ENCODE data around the gene FARP1. TPM values are rescaled to one million over a fixed set of nuclear protein-coding genes. Genes with fewer than 3 reads are reported as not detected.

The FARP1 gene
- total and polyA plus RNA-seq, 2 of the 13 experiments (the other 11 are each of a cell fraction or from before 2014, with no cell fraction given) = 70.6 to 126 TPM

DNA sequence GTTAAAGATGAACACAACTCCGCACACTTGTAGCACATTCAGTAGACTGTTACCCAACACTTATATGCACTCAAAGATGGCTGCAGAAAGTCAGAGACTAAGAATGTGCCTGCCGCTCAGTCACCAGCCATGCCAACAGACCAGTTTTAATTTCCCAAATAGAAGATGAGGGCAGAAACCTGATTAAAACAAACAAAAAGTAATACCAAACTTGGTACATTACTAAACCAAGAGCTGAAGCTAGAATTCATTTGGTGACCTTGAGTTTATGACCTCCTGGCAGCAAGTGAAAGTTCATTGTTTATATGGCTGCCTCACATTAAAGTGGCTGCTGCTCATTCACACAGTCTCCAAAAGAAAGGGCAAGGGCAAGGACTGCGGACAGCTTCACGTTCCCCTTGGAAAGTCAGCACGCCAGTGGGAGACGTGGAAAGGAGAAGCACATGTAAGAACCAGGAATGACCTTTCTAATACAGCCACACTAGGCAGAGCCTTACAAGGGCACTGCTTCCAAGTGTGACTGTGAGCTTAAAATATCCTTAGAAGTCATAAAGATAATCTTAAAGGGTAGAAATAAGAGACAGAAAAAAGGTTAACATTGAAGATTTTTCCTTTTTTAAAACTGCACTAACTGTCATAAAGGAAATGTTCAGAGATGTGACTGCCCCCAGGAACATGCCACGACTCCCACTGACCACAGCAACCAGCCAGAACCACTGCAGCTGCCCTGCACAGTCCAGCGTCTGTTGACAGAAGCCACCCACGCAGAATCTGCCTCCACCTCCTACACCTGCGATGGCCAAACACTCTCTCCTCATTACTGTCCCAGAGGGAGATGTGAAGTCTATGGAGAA lies 360.5 kb downstream of the FARP1 start (continued):
- TF ChIP-seq, protein P1, sequence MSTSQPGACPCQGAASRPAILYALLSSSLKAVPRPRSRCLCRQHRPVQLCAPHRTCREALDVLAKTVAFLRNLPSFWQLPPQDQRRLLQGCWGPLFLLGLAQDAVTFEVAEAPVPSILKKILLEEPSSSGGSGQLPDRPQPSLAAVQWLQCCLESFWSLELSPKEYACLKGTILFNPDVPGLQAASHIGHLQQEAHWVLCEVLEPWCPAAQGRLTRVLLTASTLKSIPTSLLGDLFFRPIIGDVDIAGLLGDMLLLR (CRISPR knock-in tag; IDR thresholded peaks at IDR 0.05) = no peak
- TF ChIP-seq ZBTB38 (CRISPR knock-in tag; IDR thresholded peaks at IDR 0.05) (0 out of 2 replicates have a peak, but pooled peaks have one; percentile 53), ZNF101 (CRISPR knock-in tag; IDR thresholded peaks at IDR 0.05; ENCODE audit: borderline replicate concordance, low read depth) (no peak)

DNA sequence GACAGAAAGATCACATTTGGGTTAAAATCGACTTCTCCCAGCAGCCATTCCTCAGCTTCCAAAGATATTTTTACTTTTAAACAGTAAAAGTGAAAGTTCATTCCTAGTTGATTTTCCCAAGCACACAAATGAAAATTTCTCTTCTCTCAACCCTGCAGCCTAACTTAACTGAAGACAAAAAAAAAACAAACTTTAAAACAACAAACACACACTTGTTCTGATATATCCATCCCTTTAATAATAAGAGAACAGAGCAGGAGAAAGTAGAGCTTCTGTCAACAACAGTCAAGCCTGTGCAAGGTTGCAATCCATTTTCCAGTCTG lies 361.1 kb downstream of the FARP1 start:
- Histone ChIP-seq H2AFZ (ENCODE audit: low read length) (no peak overlapping the region), H3K4me2 (ENCODE audit: low read depth, low read length) (0 out of 2 replicates have a peak overlapping the region, but pooled peaks have one; percentile 10), H3K36me3 (replicated peaks in 1 of 2; ENCODE audit: control insufficient read depth in 1 of 2, insufficient read depth in 2 of 2, low read length in 2 of 2) (peaks cover 3 to 20% of the 10 kb centered on the region in 2 experiments; a peak in 4 of 5 replicates), H3K79me2 (ENCODE audit: insufficient read depth, low read length) (peaks cover 85% of the 10 kb centered on the region), H3K4me3 (replicated peaks in 1 of 3; ENCODE audit: insufficient read depth in 1 of 3, low read depth in 2 of 3, low read length in 3 of 3) (no peak overlapping the region), H3K9ac (ENCODE audit: insufficient read depth, low read depth, low read length) (no peak overlapping the region; the same call in 1 of the 2 replicates), H3K27me3 (ENCODE audit: control insufficient read depth in 1 of 2, insufficient read depth in 2 of 2, low read length in 2 of 2) (no peaks in the 10 kb centered on the region), H3K27ac (ENCODE audit: extremely low read length, insufficient read depth, low read length) (peak overlapping the region; percentile 45), H3K9me3 (ENCODE audit: low read length) (no peaks in the 10 kb centered on the region), H3K4me1 (ENCODE audit: insufficient read depth, low read length) (peaks cover 92% of the 10 kb centered on the region), H4K20me1 (ENCODE audit: insufficient read depth, low read length) (peaks cover 16% of the 10 kb centered on the region)
- ATAC-seq (no peak), FAIRE-seq (no peak), DNase-seq (ENCODE audit: low spot score) (no peak)
- ChIA-PET CTCF (ENCODE audit: low intra/inter-chr PET ratio, low total read pairs) (no interaction called here), POLR2A (interaction anchor here (0.7 to 2.0 kb wide), 3 partner anchors 8 to 74 kb away, joined by 3 to 5 read pairs (median 4); no protein-coding TSS in a partner anchor)
- BruUV-seq (replicated peaks) = no TSS peak
- in situ Hi-C loops (cut with HindIII; ENCODE audit: extremely low pct_ligation_motif_present, low pct_unique_long_range_greater_than_20kb) = no loop called here
- no peak for TF ChIP-seq POLR2AphosphoS2 (IDR thresholded peaks at IDR 0.05; ENCODE audit: low read depth, low read length)
- TF ChIP-seq SMC3 (IDR thresholded peaks at IDR 0.05; ENCODE audit: low read length) = no peak
- TF ChIP-seq ZNF382 (CRISPR knock-in tag; IDR thresholded peaks at IDR 0.05; ENCODE audit: borderline replicate concordance) = no peak
- no peak for TF ChIP-seq PITX1 (CRISPR knock-in tag; IDR thresholded peaks at IDR 0.05)
- TF ChIP-seq, protein P2, sequence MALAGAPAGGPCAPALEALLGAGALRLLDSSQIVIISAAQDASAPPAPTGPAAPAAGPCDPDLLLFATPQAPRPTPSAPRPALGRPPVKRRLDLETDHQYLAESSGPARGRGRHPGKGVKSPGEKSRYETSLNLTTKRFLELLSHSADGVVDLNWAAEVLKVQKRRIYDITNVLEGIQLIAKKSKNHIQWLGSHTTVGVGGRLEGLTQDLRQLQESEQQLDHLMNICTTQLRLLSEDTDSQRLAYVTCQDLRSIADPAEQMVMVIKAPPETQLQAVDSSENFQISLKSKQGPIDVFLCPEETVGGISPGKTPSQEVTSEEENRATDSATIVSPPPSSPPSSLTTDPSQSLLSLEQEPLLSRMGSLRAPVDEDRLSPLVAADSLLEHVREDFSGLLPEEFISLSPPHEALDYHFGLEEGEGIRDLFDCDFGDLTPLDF (CRISPR knock-in tag; IDR thresholded peaks at IDR 0.05) = no peak
- no peak for TF ChIP-seq ZNF552 (CRISPR knock-in tag; IDR thresholded peaks at IDR 0.05; ENCODE audit: borderline replicate concordance)
- TF ChIP-seq ASH2L (IDR thresholded peaks at IDR 0.05; ENCODE audit: insufficient read length, low read depth, low read length) = no peak
- TF ChIP-seq DR1 (CRISPR knock-in tag; IDR thresholded peaks at IDR 0.05) = no peak
- no peak for TF ChIP-seq FOXA3 (CRISPR knock-in tag; IDR thresholded peaks at IDR 0.05)
- TF ChIP-seq ZNF484 (CRISPR knock-in tag; IDR thresholded peaks at IDR 0.05; ENCODE audit: borderline replicate concordance, low read depth) = no peak
- TF ChIP-seq ZNF570 (CRISPR knock-in tag; IDR thresholded peaks at IDR 0.05; ENCODE audit: borderline replicate concordance) = no peak
- TF ChIP-seq MTA3 (CRISPR knock-in tag; IDR thresholded peaks at IDR 0.05) = no peak
- TF ChIP-seq ATAD3A (CRISPR knock-in tag; IDR thresholded peaks at IDR 0.05) = no peak
- TF ChIP-seq ZNF563 (CRISPR knock-in tag; IDR thresholded peaks at IDR 0.05) = no peak
- intact Hi-C loops (cut with micrococcal nuclease; ENCODE audit: unreplicated experiment) = no loop called here
- 44% methylated on average over 1 of the region's 1 CpG for WGBS (ENCODE audit: low lambda C conversion rate)

Data from HepG2 (cell line).